H1 (cell line): ENCODE data around the gene MRC2. TPM values are rescaled to one million over a fixed set of nuclear protein-coding genes. Genes with fewer than 3 reads are reported as not detected.

ENCODE experiments used
- JUND ChIP-seq: IDR thresholded peaks from 2 replicates; pipeline ENCODE4 v1.6.1; 2011; ENCODE audit warnings: mild to moderate bottlenecking, improper control_type of control experiment, low read length
- polyA plus RNA-seq, 7 experiments: library from polyadenylated mRNA; depleted of rRNA in 3 of 7; stranded (reverse) in 5 of 7; unstranded in 2 of 7; fragments of >200 nt in 5 of 7; fragments of 200-250 nt in 2 of 7; gene quantifications; 1 replicate in 5 of 7; 2 replicates in 1 of 7; 4 replicates in 1 of 7; pipeline versions ENCODE4 v1.2.1 to v1.2.3, GENCODE V29; 2011 to 2013; ENCODE audit warnings: missing spikeins in 2 of 7, mixed read lengths in 2 of 7
- total RNA-seq: library from RNA; stranded (reverse); fragmentation: NEBNext Ultra II Directional; extraction: Animal tissue kit (Norgen Biotek cat#: 25700); gene quantifications from 2 replicates; pipeline ENCODE4 v1.2.1, GENCODE V29; 2021

The MRC2 gene
- total and polyA plus RNA-seq, 2 of the 8 experiments (the other 6 are each of a cell fraction or from before 2014, with no cell fraction given) = 7.0 to 24.2 TPM

- no peak for TF ChIP-seq JUND
Observed at GRCh38 chr17:62626719-62627218, 701 bp upstream of the MRC2 start (continued).
